ENCODE results near the gene TOM1L1.

GRCh38 chr17:54996441-54996840, 95.8 kb downstream of the TOM1L1 start:
- TF ChIP-seq CTCF (IDR thresholded peaks at IDR 0.05) (no peak), POLR2A (IDR thresholded peaks at IDR 0.05) (no peak)
